ENCODE results near the gene IL25.

GRCh38 chr14:23413681-23414080 is 41.1 kb downstream of the IL25 start:
- TF ChIP-seq POLR2AphosphoS5 (IDR thresholded peaks at IDR 0.05) (no peak), EP300 (IDR thresholded peaks at IDR 0.05) (no peak)

All from esophagus muscularis mucosa (tissue), 3 donors.